PC-3 (cell line): ENCODE results near the gene THOC5. TPM values are rescaled to one million over a fixed set of nuclear protein-coding genes. Genes with fewer than 3 reads are reported as not detected.
"Not testable (repeated sequence)": the region's sequence is repeated elsewhere in the genome, so short reads cannot be mapped to it uniquely, and the experiment has no call there.

Source experiments
- ATAC-seq: fragments of 200-7000 bp; cut with Tn5 transposase; 2 replicates; pipeline ENCODE4 v1.9.1; 2020; ENCODE audit warnings: mild to moderate bottlenecking, moderate library complexity
- BruUV-seq: library from RNA; stranded (reverse); fragments of 400-500 nt; replicated peaks from 2 replicates; lab custom pipeline; 2021; lab: Mats Ljungman, UMichigan
- CTCF ChIA-PET: fragments of 300-600 bp; sonication (Branson Sonifier 250); formaldehyde crosslinking; loops from one replicate; lab custom pipeline; 2022; ENCODE audit warnings: antibody characterized with exemption; lab: Charles Lee
- POLR2A ChIA-PET: fragments of 300-600 bp; sonication (Branson Sonifier 250); formaldehyde crosslinking; loops from one replicate; lab custom pipeline; 2022; ENCODE audit warnings: antibody characterized with exemption; ENCODE audit not compliant: unreplicated experiment; lab: Charles Lee
- DNase-seq: peaks from one replicate; pipeline ENCODE4 v3.0.0-alpha.2; 2015
- H2AFZ ChIP-seq: fragments of 300-600 bp; sonication (generic); 2 replicates; pipeline ENCODE4 v1.6.0; 2016; ENCODE audit warnings: antibody characterized with exemption, low read length
- H3F3A ChIP-seq: fragments of 300-600 bp; sonication (generic); one replicate; pipeline ENCODE4 v1.6.0; 2017; ENCODE audit warnings: antibody characterized with exemption, low read length, control low read depth, mild to moderate bottlenecking; ENCODE audit not compliant: unreplicated experiment
- H3K27ac ChIP-seq: fragments of 300-600 bp; sonication (generic); 2 replicates; pipeline ENCODE4 v1.5.1; 2016; ENCODE audit warnings: mild to moderate bottlenecking, low read length
- H3K27me3 ChIP-seq: fragments of 300-600 bp; sonication (generic); 2 replicates; pipeline ENCODE4 v1.6.1; 2016; ENCODE audit warnings: low read length, mixed read lengths
- H3K36me3 ChIP-seq: fragments of 300-600 bp; sonication (generic); 2 replicates; pipeline ENCODE4 v1.6.1; 2016; ENCODE audit warnings: low read depth, mixed run types, low read length, mixed read lengths
- H3K4me1 ChIP-seq: fragments of 300-600 bp; sonication (generic); 2 replicates; pipeline ENCODE4 v1.5.1; 2016; ENCODE audit warnings: low read length; ENCODE audit not compliant: insufficient read depth
- H3K4me2 ChIP-seq: fragments of 300-600 bp; sonication (generic); 2 replicates; pipeline ENCODE4 v1.6.0; 2016; ENCODE audit warnings: low read length
- H3K4me3 ChIP-seq: fragments of 300-600 bp; sonication (generic); 2 replicates; pipeline ENCODE4 v1.5.1; 2016; ENCODE audit warnings: mild to moderate bottlenecking, low read length, mixed read lengths
- H3K79me2 ChIP-seq: fragments of 300-600 bp; sonication (generic); 2 replicates; pipeline ENCODE4 v1.6.1; 2017; ENCODE audit warnings: low read length, mixed read lengths
- H3K9ac ChIP-seq: fragments of 300-600 bp; sonication (generic); 2 replicates; pipeline ENCODE4 v1.6.0; 2016; ENCODE audit warnings: mild to moderate bottlenecking, low read length
- H3K9me2 ChIP-seq: fragments of 300-600 bp; sonication (generic); replicated peaks from 2 replicates; pipeline ENCODE4 v1.6.1; 2016; ENCODE audit warnings: mixed run types, low read length, mixed read lengths
- H3K9me3 ChIP-seq: fragments of 300-600 bp; sonication (generic); 2 replicates; pipeline ENCODE4 v1.6.1; 2016; ENCODE audit warnings: low read length, mixed read lengths
- H4K20me1 ChIP-seq: fragments of 300-600 bp; sonication (generic); 2 replicates; pipeline ENCODE4 v1.6.1; 2016; ENCODE audit warnings: low read length, mixed read lengths
- CTCF ChIP-seq: fragments of 300-600 bp; sonication (generic); conservative IDR thresholded peaks from 2 replicates; pipeline ENCODE4 v1.5.1; 2017; ENCODE audit warnings: antibody characterized with exemption, low read depth, mild to moderate bottlenecking, low read length
- EZH2 ChIP-seq: fragments of 300-600 bp; sonication (generic); IDR thresholded peaks from one replicate; pipeline ENCODE4 v1.6.1; 2017; ENCODE audit warnings: antibody characterized with exemption, mild to moderate bottlenecking, low read length; ENCODE audit not compliant: unreplicated experiment
- EZH2phosphoT487 ChIP-seq: fragments of 300-600 bp; sonication (generic); IDR thresholded peaks from 2 replicates; pipeline ENCODE4 v1.6.1; 2018; ENCODE audit warnings: mild to moderate bottlenecking, antibody characterized with exemption, low read length, borderline replicate concordance
- intact Hi-C: fragments of 100-400 bp; cut with micrococcal nuclease; formaldehyde crosslinking; loops from 2 replicates; pipeline ENCODE4 v1.9.0; 2023
- total RNA-seq: library from RNA; depleted of rRNA; stranded (reverse); fragments of >200 nt; gene quantifications from 2 replicates; pipeline ENCODE4 v1.2.3, GENCODE V29; 2014

Gene THOC5
- total RNA-seq, 1 experiment from 2014 or later, result 33.9 TPM

- DNase-seq, result no peak
- BruUV-seq, result no TSS peak
- Histone ChIP-seq H3K4me2 (no peak overlapping the region), H2AFZ (no peak overlapping the region), H3K9me2 (no peaks in the 10 kb centered on the region), H3K79me2 (no peaks in the 10 kb centered on the region), H3K9ac (no peak overlapping the region), H3K36me3 (no peaks in the 10 kb centered on the region), H3K9me3 (no peaks in the 10 kb centered on the region), H3K27me3 (no peaks in the 10 kb centered on the region), H3K27ac (no peak overlapping the region), H3K4me3 (no peak overlapping the region), H3F3A (no peaks in the 10 kb centered on the region), H4K20me1 (no peaks in the 10 kb centered on the region), H3K4me1 (no peaks in the 10 kb centered on the region)
- CTCF ChIA-PET, result no interaction called here
- intact Hi-C loops, result no loop called here
- TF ChIP-seq EZH2 (no peak), EZH2phosphoT487 (no peak), CTCF (no peak)
- POLR2A ChIA-PET, result no interaction called here
- ATAC-seq, result no peak
These were observed 16.9 kb upstream of the THOC5 start for GRCh38 chr22:29570456-29570855.

- no peak for ATAC-seq
- Histone ChIP-seq H3F3A (no peaks in the 10 kb centered on the region), H3K4me2 (no peak overlapping the region), H3K27me3 (no peaks in the 10 kb centered on the region), H3K9me3 (no peaks in the 10 kb centered on the region), H3K4me3 (no peak overlapping the region), H2AFZ (no peak overlapping the region), H3K9ac (no peak overlapping the region), H3K36me3 (no peaks in the 10 kb centered on the region), H3K9me2 (no peaks in the 10 kb centered on the region), H3K79me2 (no peaks in the 10 kb centered on the region), H3K4me1 (no peaks in the 10 kb centered on the region), H3K27ac (no peak overlapping the region), H4K20me1 (no peaks in the 10 kb centered on the region)
- BruUV-seq, result no TSS peak
- CTCF ChIA-PET, result no interaction called here
- no peak for DNase-seq
- TF ChIP-seq CTCF (no peak), EZH2 (no peak), EZH2phosphoT487 (no peak)
- POLR2A ChIA-PET, result no interaction called here
- intact Hi-C loops, result no loop called here
These were observed 15.6 kb upstream of the THOC5 start for GRCh38 chr22:29569011-29569678.

- Histone ChIP-seq H3K4me3 (no peak overlapping the region), H3K4me1 (no peaks in the 10 kb centered on the region), H3K27me3 (no peaks in the 10 kb centered on the region), H3F3A (no peaks in the 10 kb centered on the region), H3K9me2 (no peaks in the 10 kb centered on the region), H3K9me3 (no peaks in the 10 kb centered on the region), H3K4me2 (no peak overlapping the region), H2AFZ (no peak overlapping the region), H3K79me2 (no peaks in the 10 kb centered on the region), H3K27ac (no peak overlapping the region), H3K36me3 (no peaks in the 10 kb centered on the region), H4K20me1 (no peaks in the 10 kb centered on the region), H3K9ac (no peak overlapping the region)
- ChIA-PET POLR2A (interaction anchor here (0.7 kb wide), 1 partner anchor 1051 kb away, joined by 4 read pairs; no protein-coding TSS in a partner anchor), CTCF (no interaction called here)
- ATAC-seq, result no peak
- intact Hi-C loops, result no loop called here
- TF ChIP-seq EZH2, result no peak
- no peak for TF ChIP-seq EZH2phosphoT487
- no peak for TF ChIP-seq CTCF
- no TSS peak for BruUV-seq
- no peak for DNase-seq
These were observed 13.8 kb upstream of the THOC5 start for GRCh38 chr22:29567338-29567737.

- H3K36me3 ChIP-seq, H3F3A ChIP-seq, H3K27me3 ChIP-seq, H3K9me2 ChIP-seq, H3K4me3 ChIP-seq, H4K20me1 ChIP-seq, H3K27ac ChIP-seq, intact Hi-C loops, BruUV-seq, H3K9me3 ChIP-seq, H3K4me2 ChIP-seq, H2AFZ ChIP-seq, H3K79me2 ChIP-seq, CTCF ChIA-PET, H3K9ac ChIP-seq, ATAC-seq, H3K4me1 ChIP-seq, DNase-seq, POLR2A ChIA-PET: not testable (repeated sequence)
These were observed 13.0 kb upstream of the THOC5 start for GRCh38 chr22:29566513-29566912.
